Measurements from ENCODE around the gene CECR2.

GRCh38 chr22:17334983-17335382 is 34.3 kb upstream of the CECR2 start:
- no peak for TF ChIP-seq CTCF (IDR thresholded peaks at IDR 0.05 in 4 of 5, conservative IDR thresholded peaks at IDR 0.05 in 1 of 5)
- no peak for TF ChIP-seq POLR2A (IDR thresholded peaks at IDR 0.05)

Measured in gastrocnemius medialis (tissue), 4 donors.